HG03066 (cell line): ENCODE measurements around the gene TTYH2.
"Not testable (repeated sequence)": the region's sequence is repeated elsewhere in the genome, so short reads cannot be mapped to it uniquely, and the experiment has no call there.

Experiments
- ATAC-seq: cut with Tn5 transposase; IDR thresholded peaks from one replicate; pipeline ENCODE4 v1.9.1; 2021; ENCODE audit warnings: low read depth; ENCODE audit not compliant: unreplicated experiment

TTYH2 gene

DNA sequence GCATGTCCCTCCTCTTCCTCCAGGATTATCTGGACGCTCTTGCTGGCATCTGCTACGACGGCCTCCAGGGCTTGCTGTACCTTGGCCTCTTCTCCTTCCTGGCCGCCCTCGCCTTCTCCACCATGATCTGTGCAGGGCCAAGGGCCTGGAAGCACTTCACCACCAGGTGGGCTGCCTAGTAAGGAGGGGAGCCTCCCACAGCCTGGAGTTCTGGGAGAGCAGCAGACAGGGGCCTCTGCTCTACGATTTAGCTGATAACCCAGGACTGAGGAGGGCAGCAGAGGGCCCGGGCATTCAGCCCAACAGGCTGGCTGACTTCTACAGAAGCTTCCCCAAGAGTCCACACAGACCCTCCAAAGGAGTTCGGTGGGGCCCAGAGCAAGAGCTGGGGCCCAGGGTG is 38.8 kb downstream of the TTYH2 start:
- ATAC-seq: no peak

DNA sequence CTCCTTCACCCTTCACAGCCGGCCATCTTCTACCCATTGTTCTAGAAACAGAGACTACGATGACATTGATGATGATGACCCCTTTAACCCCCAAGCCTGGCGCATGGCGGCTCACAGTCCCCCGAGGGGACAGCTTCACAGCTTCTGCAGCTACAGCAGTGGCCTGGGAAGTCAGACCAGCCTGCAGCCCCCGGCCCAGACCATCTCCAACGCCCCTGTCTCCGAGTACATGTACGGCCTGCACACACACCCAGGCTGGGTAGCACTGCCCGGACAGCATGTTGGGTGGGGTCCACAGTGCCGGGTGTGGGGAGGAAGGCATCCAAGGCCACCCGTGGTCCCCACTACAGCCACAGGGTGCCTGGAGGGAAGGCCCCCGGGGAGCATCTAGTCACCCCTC is 39.7 kb downstream of the TTYH2 start:
- ATAC-seq: no peak

- no peak for ATAC-seq
These were observed 43.9 kb downstream of the TTYH2 start for GRCh38 chr17:74257311-74257710.

- ATAC-seq: no peak
These were observed 46.5 kb downstream of the TTYH2 start for GRCh38 chr17:74259667-74260524.

- ATAC-seq: no peak
These were observed 47.1 kb downstream of the TTYH2 start for GRCh38 chr17:74260525-74260850.

- no peak for ATAC-seq
These were observed 49.2 kb downstream of the TTYH2 start for GRCh38 chr17:74262601-74263000.

GRCh38 chr17:74267054-74267453 is 53.7 kb downstream of the TTYH2 start:
- ATAC-seq: not testable (repeated sequence)

- no peak for ATAC-seq
These were observed 54.2 kb downstream of the TTYH2 start for GRCh38 chr17:74267579-74267978.

DNA sequence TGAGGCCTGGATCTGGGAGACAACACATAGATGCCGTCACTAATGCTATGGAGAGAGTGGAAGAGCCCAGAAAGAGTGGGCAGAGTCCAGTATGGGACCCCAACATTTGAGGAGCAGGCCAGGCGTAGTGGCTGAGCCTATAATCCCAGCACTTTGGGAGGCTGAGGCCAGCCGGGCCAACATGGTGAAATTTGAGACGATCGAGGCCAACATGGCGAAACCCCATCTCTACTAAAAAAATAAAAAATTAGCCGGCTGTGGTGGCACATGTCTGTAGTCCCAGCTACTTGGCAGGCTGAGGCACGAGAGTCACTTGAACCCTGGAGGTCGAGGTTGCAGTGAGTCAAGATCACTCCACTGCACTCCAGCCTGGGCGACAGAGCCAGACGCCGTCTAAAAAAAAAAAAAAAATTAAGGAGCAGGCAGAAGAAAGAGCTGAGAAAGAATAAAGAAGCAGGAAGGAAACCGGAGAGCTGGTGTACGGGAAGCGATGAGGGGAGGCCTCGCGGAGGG is 54.7 kb downstream of the TTYH2 start:
- ATAC-seq: no peak

DNA sequence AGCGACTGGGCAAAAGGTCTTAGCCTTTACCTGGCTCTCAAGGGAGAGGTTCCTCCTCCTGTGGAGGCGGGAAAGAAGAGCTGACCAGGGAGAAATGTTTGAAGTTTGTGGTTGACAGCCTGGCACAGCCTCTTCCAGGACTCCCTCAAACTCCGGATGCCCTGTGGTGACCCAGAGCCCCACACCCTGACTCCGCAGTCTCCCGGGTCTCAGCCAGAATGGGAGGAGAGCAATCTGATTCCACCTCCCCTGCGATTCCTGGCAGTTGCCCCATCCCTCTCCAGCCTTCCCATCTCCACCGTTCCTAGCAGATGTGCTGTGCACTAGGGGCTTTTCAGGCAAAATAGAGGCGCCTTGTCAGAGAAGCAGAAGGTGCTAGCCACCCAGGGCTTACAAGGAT is 55.2 kb downstream of the TTYH2 start:
- no peak for ATAC-seq

- no peak for ATAC-seq
These were observed 57.0 kb downstream of the TTYH2 start for GRCh38 chr17:74270333-74270732.

DNA sequence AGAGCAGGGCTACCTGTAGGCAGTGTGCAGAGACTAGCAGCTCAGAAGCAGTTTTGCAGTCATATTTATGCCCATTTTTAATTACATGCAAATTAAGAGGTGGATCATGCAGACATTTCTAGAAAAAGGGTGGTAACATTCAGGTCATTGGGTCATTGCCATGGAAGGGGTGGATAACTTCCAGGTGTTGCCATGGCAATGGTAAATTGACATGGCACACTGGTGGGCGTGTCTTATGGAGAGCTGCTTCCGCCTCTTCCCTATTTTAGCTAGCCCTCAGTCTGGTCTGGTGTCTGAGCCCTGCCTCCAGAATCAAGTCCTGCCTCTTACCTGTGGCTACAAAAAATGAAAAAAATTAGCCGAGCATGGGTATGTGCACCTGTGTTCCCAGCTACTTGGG is 57.9 kb downstream of the TTYH2 start:
- no peak for ATAC-seq

DNA sequence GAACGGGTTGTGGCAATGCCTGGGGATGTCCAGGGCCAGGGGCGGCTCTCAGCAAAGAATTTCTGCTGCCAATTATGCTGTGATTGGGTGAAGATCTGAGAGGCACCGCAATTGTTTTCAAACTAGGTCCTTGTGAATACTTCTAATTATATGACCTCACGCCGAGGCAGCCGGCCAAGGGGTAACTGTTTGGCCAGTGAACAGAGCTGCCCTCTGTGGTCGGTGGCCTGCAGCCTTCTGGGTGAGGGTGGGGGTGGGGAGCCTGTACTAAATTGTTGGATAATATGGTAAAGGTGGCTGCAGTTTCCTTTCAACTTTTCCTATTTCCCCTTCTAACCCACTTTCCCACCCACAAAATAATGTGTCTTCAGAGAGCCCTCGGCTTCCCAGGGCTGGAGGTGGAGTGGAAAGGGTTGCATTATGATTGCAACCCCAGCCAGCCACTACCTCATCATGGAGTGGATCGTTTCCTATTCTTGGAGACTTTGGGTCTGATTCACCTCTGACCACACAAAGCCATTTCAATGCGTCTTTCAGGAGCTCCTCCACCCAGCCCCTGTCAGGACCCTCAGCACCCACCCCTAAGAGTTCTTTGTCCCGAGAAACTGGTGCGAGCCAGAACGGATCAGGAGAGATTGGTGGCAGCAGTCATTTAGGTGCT is 58.7 kb downstream of the TTYH2 start:
- no peak for ATAC-seq

DNA sequence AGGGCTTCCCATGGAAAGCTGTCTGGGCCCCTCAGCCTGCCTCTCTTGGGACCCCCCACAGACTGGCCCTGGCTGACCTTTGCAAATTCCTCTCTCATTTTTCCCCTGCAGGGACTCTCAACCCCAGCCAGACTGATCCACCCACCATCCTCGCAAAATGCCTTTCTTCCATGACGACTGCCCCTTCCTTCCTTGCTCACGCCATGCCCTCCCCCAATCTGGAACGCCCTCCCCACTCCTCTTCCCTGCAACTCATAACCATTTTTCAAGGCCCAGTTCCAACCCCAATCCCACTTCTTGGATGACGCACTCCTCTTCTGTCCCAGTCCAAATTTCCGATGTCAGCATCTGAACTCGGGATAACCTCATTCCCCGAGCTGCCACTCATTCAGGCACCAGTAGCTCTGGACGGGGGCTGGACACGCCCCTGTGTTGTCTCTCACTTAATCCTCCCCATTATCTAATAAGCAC is 59.4 kb downstream of the TTYH2 start:
- ATAC-seq: no peak

DNA sequence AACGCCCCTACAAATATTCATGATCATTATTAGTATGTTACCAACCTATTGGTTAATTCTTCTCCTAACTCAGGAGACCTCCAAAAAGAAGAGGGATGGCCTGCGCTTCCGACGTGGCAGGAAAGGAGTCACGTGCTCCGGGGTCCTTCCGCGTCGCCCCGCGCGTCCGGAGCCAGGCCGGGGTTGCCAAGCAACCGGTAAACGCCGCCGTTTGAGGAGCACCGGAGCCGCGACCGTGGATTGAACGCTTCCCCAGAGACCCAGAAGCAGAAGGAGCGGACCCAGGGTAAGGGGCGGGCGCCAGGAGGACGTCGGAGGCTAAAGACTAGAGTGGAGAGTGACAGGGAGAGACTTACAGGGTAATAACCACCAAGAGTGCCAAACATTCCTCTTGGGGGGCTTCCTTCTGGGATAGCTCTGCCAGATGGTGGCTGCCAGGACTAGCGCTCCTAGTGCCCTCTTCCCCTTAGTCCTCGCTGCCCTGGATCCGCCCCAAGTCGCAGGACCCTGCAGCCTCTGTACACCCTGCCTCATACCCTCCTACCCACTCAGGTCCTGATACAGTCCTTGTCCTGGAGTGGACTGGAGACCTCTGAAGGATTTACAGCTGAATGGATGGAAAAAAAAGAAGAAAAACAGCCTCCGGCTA is 60.8 kb downstream of the TTYH2 start, which contains the start of gene DNAI2:
DNAI2 (plus strand) TSS at position 175 of the 649 bp plus-strand sequence. CDS start 7,584 bp downstream, outside the sequence.
- no peak for ATAC-seq

- no peak for ATAC-seq
These were observed 61.5 kb downstream of the TTYH2 start for GRCh38 chr17:74274709-74275340.

GRCh38 chr17:74276051-74276476 is 62.7 kb downstream of the TTYH2 start:
- ATAC-seq: no peak

- ATAC-seq: no peak
These were observed 63.2 kb downstream of the TTYH2 start for GRCh38 chr17:74276541-74277009.

GRCh38 chr17:74277935-74278334 is 64.6 kb downstream of the TTYH2 start:
- ATAC-seq: no peak

DNA sequence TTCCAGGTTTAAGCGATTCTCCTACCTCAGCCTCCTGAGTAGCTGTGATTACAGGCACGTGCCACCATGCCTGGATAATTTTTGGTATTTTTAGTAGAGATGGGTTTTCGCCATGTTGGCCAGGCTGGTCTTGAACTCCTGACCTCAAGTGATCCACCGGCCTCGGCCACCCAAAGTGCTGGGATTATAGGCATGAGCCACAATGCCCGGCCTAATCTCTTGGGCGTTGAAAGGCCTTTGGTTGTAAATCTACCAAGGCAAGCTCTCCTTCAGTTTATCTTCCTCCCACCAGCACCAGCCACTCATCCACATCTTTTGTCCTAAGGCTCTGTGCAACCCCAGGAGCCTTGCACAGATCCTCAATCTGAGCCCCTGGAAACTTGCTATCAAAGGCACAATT is 66.2 kb downstream of the TTYH2 start:
- not testable (repeated sequence) for ATAC-seq
